Lung (tissue), 12 donors: ENCODE measurements around the gene PCNP. TPM values are rescaled to one million over a fixed set of nuclear protein-coding genes. Genes with fewer than 3 reads are reported as not detected.
"Not testable (repeated sequence)": the region's sequence is repeated elsewhere in the genome, so short reads cannot be mapped to it uniquely, and the experiment has no call there.

ENCODE experiments used
- ATAC-seq: fragments of 200-7000 bp; cut with Tn5 transposase; one replicate; pipeline ENCODE4 v1.9.1; 2020; ENCODE audit warnings: moderate number of reproducible peaks; ENCODE audit not compliant: insufficient read depth, low FRiP score
- DNase-seq, 3 donors: peaks; one replicate each; pipeline ENCODE4 v3.0.0-alpha.2; 2013 to 2017
- H3K27ac ChIP-seq, 2 donors: one replicate each; pipeline ENCODE4 v1.5.1; 2013; ENCODE audit warnings: mild to moderate bottlenecking in 2 of 2, moderate library complexity in 2 of 2, control low read depth in 1 of 2, inconsistent platforms in 1 of 2, low read depth in 1 of 2, low read length in 1 of 2
- H3K27me3 ChIP-seq, 3 donors: one replicate each; pipeline ENCODE4 v1.5.1; 2013; ENCODE audit warnings: low read length in 2 of 3; ENCODE audit not compliant: control insufficient read depth in 3 of 3, insufficient read depth in 3 of 3
- H3K36me3 ChIP-seq, 4 donors: one replicate each; pipeline ENCODE4 v1.5.1; 2013; ENCODE audit warnings: low read length in 4 of 4, mild to moderate bottlenecking in 1 of 4, moderate library complexity in 1 of 4; ENCODE audit not compliant: control insufficient read depth in 4 of 4, insufficient read depth in 4 of 4
- H3K4me1 ChIP-seq, 5 donors: one replicate each; pipeline ENCODE4 v1.5.1; 2013; ENCODE audit warnings: low read length in 5 of 5, mild to moderate bottlenecking in 2 of 5, moderate library complexity in 1 of 5; ENCODE audit not compliant: control insufficient read depth in 5 of 5, insufficient read depth in 5 of 5
- H3K4me3 ChIP-seq: one replicate; pipeline ENCODE4 v1.5.1; 2013; ENCODE audit warnings: mild to moderate bottlenecking, control low read depth, moderate library complexity
- H3K9ac ChIP-seq, 2 donors: one replicate each; pipeline ENCODE4 v1.5.1; 2013; ENCODE audit warnings: low read length in 2 of 2, control low read depth in 1 of 2; ENCODE audit not compliant: insufficient read depth in 1 of 2
- H3K9me3 ChIP-seq, 4 donors: one replicate each; pipeline ENCODE4 v1.5.1; 2013; ENCODE audit warnings: low read length in 3 of 4, mild to moderate bottlenecking in 1 of 4, moderate library complexity in 1 of 4; ENCODE audit not compliant: control insufficient read depth in 4 of 4, insufficient read depth in 3 of 4
- CTCF ChIP-seq: IDR thresholded peaks from 2 replicates; pipeline ENCODE4 v1.5.1; 2012; ENCODE audit warnings: mild to moderate bottlenecking; ENCODE audit errors: control extremely low read depth, extremely low read depth
- WGBS, 2 donors: extraction: QIAGEN DNeasy Blood & Tissue Kit; methylation state at CpG; one replicate each; pipeline ENCODE4 v1.1.7; 2013; 5-methylcytosine and 5-hydroxymethylcytosine counted together
- polyA plus RNA-seq, 2 donors: library from polyadenylated mRNA; stranded (reverse); fragments of 200-250 nt; gene quantifications; one replicate each; pipeline ENCODE4 v1.2.1, GENCODE V29; 2013
- total RNA-seq, 2 donors: library from RNA; depleted of rRNA in 1 of 2; stranded (reverse); fragments of >200 nt in 1 of 2; gene quantifications; one replicate each; pipeline ENCODE4 v1.2.1, GENCODE V29; 2014 to 2021
- donor health status: control.
- donor health status: control.
- donor health status: Bipolar disorder and iron deficiency.
- donor health status: healthy.
- donor health status: DM: yes; HTN: yes; CAD: no.

PCNP gene
- total and polyA plus RNA-seq, 4 donors = 73.1 to 195 (median 99.7) TPM

GRCh38 chr3:101588616-101589015, 14.6 kb downstream of the PCNP start:
- 39 to 71% methylated on average over 1 of the region's 1 CpG for WGBS, 2 donors
- ATAC-seq (no peak), DNase-seq (peak in 2 of 3 donors; percentile 40 to 68)
- Histone ChIP-seq H3K27ac (no peak overlapping the region), H3K27me3 (no peaks in the 10 kb centered on the region), H3K9me3 (no peaks in the 10 kb centered on the region), H3K4me3 (no peak overlapping the region), H3K9ac (no peak overlapping the region), H3K4me1 (peaks cover 0 to 7% (median 1%) of the 10 kb centered on the region in 5 donors), H3K36me3 (peaks cover 14 to 38% (median 20%) of the 10 kb centered on the region in 4 donors)
- no peak for TF ChIP-seq CTCF

- Histone ChIP-seq H3K4me3 (no peak overlapping the region), H3K27ac (no peak overlapping the region), H3K36me3 (peaks cover 13 to 35% (median 19%) of the 10 kb centered on the region in 4 donors), H3K9ac (no peak overlapping the region), H3K4me1 (peaks cover 0 to 7% (median 1%) of the 10 kb centered on the region in 5 donors), H3K9me3 (no peaks in the 10 kb centered on the region), H3K27me3 (no peaks in the 10 kb centered on the region)
- no peak for TF ChIP-seq CTCF
- DNase-seq = no peak
- WGBS, 2 donors = 71 to 76% methylated on average over 3 of the region's 3 CpGs
- no peak for ATAC-seq
These were observed 17.1 kb downstream of the PCNP start for GRCh38 chr3:101591071-101591470.

GRCh38 chr3:101602731-101603130, 28.8 kb downstream of the PCNP start:
- H3K4me1 ChIP-seq = no peaks in the 10 kb centered on the region
- H3K27me3 ChIP-seq = no peaks in the 10 kb centered on the region
- H3K9ac ChIP-seq = no peak overlapping the region
- H3K4me3 ChIP-seq = no peak overlapping the region
- DNase-seq (no peak), ATAC-seq (no peak)
- no peak for TF ChIP-seq CTCF
- 87 to 90% methylated on average over 3 of the region's 3 CpGs for WGBS, 2 donors
- no peaks in the 10 kb centered on the region for H3K9me3 ChIP-seq
- H3K27ac ChIP-seq = no peak overlapping the region
- peaks cover 0 to 2% (median 0%) of the 10 kb centered on the region in 4 donors for H3K36me3 ChIP-seq

- no peak for TF ChIP-seq CTCF
These were observed 29.2 kb downstream of the PCNP start for GRCh38 chr3:101603184-101603583.

GRCh38 chr3:101605398-101605797, 31.4 kb downstream of the PCNP start:
- H3K4me1 ChIP-seq, H3K9ac ChIP-seq, H3K27me3 ChIP-seq, H3K36me3 ChIP-seq, H3K27ac ChIP-seq, H3K4me3 ChIP-seq, DNase-seq, H3K9me3 ChIP-seq, ATAC-seq: not testable (repeated sequence)
- WGBS, 2 donors = 80% methylated on average over 10 of the region's 10 CpGs

More at GRCh38 chr3:101603184-101603583, 29.2 kb downstream of the PCNP start:
- Histone ChIP-seq H3K27ac (no peak overlapping the region), H3K9me3 (no peaks in the 10 kb centered on the region), H3K4me1 (no peaks in the 10 kb centered on the region), H3K9ac (no peak overlapping the region), H3K36me3 (peaks cover 0 to 2% (median 0%) of the 10 kb centered on the region in 4 donors), H3K27me3 (no peaks in the 10 kb centered on the region), H3K4me3 (no peak overlapping the region)
- DNase-seq (no peak), ATAC-seq (no peak)
- WGBS, 2 donors = 95 to 97% methylated on average over 1 of the region's 1 CpG
